Endometrial microvascular endothelial cells (primary cell): ENCODE results near the gene MTA2. TPM values are rescaled to one million over a fixed set of nuclear protein-coding genes. Genes with fewer than 3 reads are reported as not detected.

Experiments used
- in situ Hi-C: cut with HindIII; loops from 2 replicates; pipeline ENCODE4 v1.10.0; 2017; ENCODE audit warnings: low sequenced_read_pairs, low pct_unique_long_range_greater_than_20kb; ENCODE audit errors: inconsistent ontology term
- total RNA-seq: library from RNA; depleted of rRNA; stranded (reverse); fragments of >200 nt; gene quantifications from one replicate; pipeline ENCODE4 v1.2.3, GENCODE V29; 2015; ENCODE audit errors: inconsistent ontology term

The MTA2 gene
- total RNA-seq, 1 donor from 2014 or later, result 195 TPM

- in situ Hi-C loops, result loop anchor here (25.0 kb wide), 2 partner anchors 89 to 136 kb away; partner anchors contain the start of genes C11orf98, CSKMT, INTS5 and LBHD1
Observed at GRCh38 chr11:62573006-62573591, 28.6 kb downstream of the MTA2 start.

GRCh38 chr11:62572431-62572830 is 29.2 kb downstream of the MTA2 start:
- in situ Hi-C loops, result loop anchor here (25.0 kb wide), 2 partner anchors 90 to 135 kb away; partner anchors contain the start of genes C11orf98, CSKMT, INTS5 and LBHD1

DNA sequence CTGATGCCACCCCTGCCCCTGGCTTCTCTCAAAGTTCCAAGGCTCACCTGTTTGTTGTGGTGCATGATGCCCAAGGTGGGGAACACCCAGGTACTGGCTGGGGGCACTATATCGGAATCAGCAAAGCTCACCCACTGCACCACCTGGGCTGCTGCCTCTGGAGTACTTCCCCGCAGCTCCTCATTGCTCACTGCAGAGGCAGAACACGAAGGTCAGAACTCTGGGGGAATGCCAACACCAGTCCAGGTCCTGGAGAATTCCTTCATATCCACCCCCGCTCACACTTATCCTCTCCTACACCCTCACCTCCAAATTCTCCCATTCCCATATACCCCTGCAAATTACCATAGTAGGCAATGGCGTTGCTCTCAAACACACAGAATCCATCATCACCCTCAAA is 30.2 kb downstream of the MTA2 start:
- in situ Hi-C loops, result loop anchor here (25.0 kb wide), 2 partner anchors 91 to 134 kb away; partner anchors contain the start of genes C11orf98, CSKMT, INTS5 and LBHD1

DNA sequence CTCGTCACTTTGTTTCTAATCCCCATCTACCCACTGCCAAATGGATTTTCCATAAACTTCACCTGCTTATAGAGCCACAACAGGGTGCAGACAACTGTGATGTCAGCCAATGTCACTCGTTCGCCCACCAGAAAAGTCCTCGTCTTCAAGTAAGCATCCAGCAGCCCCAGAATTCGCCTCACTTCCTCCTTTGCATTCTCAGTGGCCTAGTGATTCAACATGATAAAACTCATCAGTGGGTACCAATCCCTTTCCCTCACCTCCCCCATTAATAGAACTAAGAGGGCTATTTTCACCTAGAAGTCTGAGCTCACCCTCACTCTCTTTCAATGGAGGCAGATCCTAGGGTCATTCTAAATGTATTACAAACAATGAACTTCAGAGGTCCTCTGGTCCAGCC is 30.8 kb downstream of the MTA2 start:
- in situ Hi-C loops, result loop anchor here (25.0 kb wide), 2 partner anchors 91 to 134 kb away; partner anchors contain the start of genes C11orf98, CSKMT, INTS5 and LBHD1

GRCh38 chr11:62569611-62570010 is 32.1 kb downstream of the MTA2 start:
- in situ Hi-C loops, result loop anchor here (25.0 kb wide), 2 partner anchors 93 to 132 kb away; partner anchors contain the start of genes C11orf98, CSKMT, INTS5 and LBHD1

DNA sequence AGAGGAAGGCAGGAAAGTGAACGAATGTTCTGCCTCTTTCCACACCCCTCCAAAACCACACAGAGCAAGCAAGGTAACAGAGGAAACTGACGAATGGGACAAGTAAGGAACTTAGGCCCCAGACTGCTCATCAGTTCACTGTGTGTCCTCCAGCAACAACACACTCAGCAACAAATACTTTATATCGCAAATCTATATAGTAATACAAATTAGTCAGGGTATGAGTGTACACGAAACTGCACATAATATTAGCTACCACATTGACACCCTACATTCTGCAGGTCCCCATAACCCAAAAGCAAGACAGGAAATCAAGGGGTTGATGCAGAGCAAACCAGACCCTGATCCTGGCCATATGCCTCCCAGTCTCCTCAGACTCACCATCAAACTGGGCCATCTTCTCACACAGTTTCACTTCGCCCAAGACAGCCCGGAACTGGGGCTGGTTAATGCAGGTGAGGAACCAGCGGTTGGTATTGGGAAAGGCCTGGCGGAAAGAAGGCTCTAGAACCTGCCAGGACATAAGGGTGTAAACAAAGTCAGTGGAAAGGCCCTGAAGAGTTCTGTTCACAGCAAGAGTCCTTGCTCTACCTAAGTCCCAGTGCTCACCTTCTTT is 34.5 kb downstream of the MTA2 start:
- in situ Hi-C loops, result loop anchor here (25.0 kb wide), 2 partner anchors 95 to 130 kb away; partner anchors contain the start of genes C11orf98, CSKMT, INTS5 and LBHD1

GRCh38 chr11:62566247-62566646 is 35.4 kb downstream of the MTA2 start:
- in situ Hi-C loops, result loop anchor here (25.0 kb wide), 2 partner anchors 96 to 129 kb away; partner anchors contain the start of genes C11orf98, CSKMT, INTS5 and LBHD1

DNA sequence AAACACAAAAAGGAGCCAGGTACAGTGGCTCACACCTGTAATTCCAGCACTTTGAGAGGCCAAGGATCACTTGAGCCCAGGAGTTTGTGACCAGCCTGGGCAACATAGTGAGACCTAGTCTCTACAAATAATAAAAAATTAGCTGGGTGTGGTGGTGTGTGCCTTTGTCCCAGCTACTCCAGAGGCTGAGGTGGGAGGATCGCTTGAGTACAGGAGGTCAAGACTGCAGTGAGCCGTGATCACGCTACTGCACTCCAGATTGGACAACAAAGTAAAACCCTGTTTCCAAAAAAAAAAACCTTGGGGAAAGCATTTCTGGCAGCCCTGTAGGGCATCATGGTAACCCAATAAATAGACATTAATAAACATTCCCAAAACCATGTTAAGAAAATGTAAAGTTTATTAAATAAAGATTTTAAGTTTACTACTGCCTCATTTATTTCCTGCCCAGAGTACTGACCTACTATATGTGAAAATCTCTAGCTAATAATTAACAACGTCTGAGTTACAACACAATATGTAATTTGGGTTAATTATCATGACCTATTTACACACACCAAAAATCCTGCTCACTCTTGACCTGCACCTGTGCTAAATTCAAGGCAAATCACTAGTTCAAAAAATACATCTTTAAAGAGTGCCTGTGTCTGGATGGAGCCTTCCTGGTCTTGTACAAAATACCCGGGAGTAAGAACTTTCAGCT is 36.4 kb downstream of the MTA2 start:
- in situ Hi-C loops, result loop anchor here (25.0 kb wide), 2 partner anchors 97 to 128 kb away; partner anchors contain the start of genes C11orf98, CSKMT, INTS5 and LBHD1

DNA sequence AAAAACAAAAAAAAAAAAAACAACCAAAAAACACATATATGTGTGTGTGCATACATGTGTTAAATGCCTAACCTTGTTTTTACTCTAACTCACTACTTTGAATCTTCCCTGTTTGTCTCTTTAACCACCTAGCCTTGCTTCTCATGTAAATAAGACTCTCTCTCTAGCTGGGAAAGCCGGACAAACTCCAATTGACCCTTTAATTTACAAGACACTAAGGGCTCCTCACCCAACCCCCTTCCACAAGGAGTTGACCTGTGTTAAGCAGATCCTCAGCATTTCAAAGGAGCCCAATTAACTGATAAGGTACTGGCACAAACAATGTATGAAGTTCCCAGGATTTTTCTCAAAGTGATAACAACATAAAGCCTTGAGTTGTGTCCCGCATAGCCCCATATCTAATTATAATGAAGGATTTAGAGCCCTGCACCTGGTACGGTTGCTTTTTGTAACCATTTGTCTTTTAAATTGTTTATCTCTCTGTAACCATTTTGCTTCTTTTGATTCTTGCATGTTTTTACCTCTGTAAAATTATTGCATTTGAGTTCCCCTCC is 39.9 kb downstream of the MTA2 start:
- in situ Hi-C loops, result loop anchor here (25.0 kb wide), 2 partner anchors 101 to 124 kb away; partner anchors contain the start of genes C11orf98, CSKMT, INTS5 and LBHD1

DNA sequence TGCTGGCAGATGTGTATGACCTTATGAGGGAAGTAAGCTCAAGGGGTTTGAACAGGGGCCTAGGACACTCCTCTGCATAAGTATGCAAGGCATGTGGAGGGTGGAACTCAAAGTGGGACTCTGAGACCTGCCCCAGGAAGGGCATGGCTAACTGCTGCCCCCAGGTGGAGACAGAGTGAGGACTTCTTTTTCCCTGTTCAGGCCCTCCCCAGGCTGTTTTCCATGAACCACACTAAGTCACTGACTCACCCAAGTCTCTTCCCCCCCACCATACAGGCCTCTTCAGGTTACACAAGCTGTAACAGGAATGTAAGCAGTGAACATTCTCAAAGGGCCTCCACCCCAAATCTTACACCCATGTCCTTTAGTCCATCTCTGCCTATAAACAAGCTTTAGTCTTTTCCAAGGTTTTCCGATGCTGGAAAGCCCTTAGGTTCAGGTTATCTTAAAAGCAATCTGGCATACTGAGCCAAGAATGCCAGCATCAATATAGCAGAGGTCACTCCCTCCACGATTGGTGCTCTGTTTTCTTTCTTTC is 41.0 kb downstream of the MTA2 start:
- in situ Hi-C loops, result loop anchor here (25.0 kb wide), 2 partner anchors 102 to 123 kb away; partner anchors contain the start of genes C11orf98, CSKMT, INTS5 and LBHD1

DNA sequence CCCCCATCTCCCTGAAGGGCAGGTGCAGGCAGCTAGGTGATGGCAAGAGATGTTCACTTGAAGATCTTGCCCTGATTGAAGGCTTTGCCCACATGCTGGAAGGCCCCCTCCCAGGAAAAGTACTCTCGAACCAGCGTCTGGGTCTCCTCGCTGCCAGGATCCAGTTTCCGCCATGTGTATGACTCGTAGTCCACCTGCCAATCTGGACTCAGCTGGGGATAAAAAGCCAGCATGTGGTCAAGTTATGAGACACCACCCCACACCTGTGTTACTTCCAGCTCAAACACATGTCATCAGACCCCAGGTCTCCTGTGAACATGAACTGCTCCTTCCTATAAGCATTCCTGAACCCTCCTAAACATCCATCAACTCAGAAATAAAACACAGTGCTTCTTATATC is 42.0 kb downstream of the MTA2 start:
- in situ Hi-C loops, result loop anchor here (25.0 kb wide), 2 partner anchors 103 to 122 kb away; partner anchors contain the start of genes C11orf98, CSKMT, INTS5 and LBHD1

GRCh38 chr11:62559204-62559603 is 42.5 kb downstream of the MTA2 start:
- in situ Hi-C loops, result loop anchor here (25.0 kb wide), 2 partner anchors 103 to 122 kb away; partner anchors contain the start of genes C11orf98, CSKMT, INTS5 and LBHD1

DNA sequence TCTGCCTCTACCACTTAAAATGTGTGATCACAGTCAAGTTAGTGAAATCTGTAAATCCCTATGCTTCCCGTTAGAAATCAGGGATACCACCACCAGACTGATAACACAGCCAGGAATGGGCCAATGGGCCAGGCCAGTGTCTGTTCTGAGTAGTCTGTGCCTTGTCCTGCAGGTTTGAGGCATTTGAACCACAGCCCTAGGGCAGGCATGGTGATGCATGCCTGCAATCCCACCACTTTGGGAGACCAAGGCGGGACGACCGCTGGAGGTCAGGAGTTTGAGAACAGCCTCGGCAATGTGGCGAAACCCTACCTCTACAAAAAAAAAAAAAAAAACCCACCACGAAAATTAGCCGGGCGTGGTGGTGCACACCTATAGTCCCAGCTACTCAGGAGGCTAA is 43.0 kb downstream of the MTA2 start:
- in situ Hi-C loops, result loop anchor here (25.0 kb wide), 2 partner anchors 104 to 121 kb away; partner anchors contain the start of genes C11orf98, CSKMT, INTS5 and LBHD1

- in situ Hi-C loops, result loop anchor here (25.0 kb wide), 2 partner anchors 105 to 120 kb away; partner anchors contain the start of genes C11orf98, CSKMT, INTS5 and LBHD1
Observed at GRCh38 chr11:62556875-62557631, 44.6 kb downstream of the MTA2 start.

DNA sequence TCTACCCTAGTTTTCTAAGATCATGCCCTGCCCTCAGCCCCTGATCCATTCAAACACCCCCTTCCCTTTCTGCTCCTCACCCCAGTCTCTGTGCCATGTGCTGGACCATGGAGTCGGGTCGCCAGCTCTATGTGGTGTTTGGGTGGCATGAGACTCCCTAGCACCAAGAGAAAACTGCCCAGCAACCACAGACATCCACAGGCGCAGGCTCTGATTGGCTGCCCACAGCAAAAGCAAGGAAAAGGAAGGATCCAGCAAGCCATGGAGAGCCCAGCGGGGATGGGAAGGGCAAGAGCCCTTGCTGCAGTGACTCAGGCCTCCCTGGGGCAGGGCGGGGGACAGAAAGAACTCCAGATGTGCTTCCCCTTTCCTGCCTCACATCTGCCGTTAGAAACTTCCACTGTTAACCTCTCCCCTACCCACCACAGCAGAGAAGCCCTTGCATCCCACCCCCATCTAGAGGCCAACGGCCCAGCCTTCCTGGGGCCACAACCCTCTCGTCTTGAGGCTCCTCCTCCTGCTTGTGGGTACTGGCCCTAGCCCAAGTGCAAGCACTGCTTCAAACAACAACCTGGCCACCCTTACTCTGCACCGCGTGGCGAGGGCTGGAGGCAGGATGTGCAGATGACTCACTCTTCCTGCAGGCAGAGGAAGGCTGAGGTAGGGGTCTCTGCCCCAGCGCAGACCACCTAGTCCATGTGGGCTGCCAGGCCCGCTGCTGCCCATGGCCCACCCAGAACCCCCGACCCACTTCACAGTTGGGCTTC is 45.4 kb downstream of the MTA2 start:
- in situ Hi-C loops, result loop anchor here (25.0 kb wide), 2 partner anchors 106 to 119 kb away; partner anchors contain the start of genes C11orf98, CSKMT, INTS5 and LBHD1

DNA sequence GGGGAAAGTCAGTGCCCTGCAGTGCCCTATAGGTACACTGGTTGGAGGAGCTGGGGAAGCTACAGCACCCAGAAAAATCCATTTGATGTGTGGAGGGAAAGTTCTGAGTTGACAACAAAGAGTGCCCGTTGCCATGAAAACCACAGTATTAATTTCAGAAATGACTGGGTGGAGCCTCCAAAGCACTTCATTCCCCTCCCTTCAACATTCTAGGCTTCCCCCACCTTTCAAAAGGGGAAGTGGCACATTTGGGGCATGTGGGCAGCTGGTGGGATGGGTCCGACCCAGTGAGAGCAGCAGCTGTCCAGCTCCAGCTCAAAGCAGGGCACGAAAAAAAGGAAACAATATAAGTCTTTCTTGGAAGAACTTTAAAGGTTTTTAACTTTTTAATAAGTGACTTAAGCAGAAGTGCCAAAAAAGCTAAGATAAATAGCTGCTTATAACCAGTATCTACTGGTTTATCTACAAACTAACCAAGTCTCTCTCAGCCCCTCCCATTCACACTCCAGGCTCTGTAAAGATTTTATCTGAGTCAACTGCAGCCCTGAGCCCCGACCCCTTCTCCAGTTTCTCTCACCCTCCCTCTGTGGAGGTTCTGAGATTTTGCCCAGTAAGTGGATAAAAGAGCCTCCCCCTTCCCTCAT is 46.1 kb downstream of the MTA2 start:
- in situ Hi-C loops, result loop anchor here (25.0 kb wide), 2 partner anchors 107 to 118 kb away; partner anchors contain the start of genes C11orf98, CSKMT, INTS5 and LBHD1
